ENCODE data around the gene SLAMF9.

Gene SLAMF9

GRCh38 chr1:159987186-159987585, 33.1 kb upstream of the SLAMF9 start:
- DNase-seq (ENCODE audit: low read depth) = no peak
- TF ChIP-seq MAX (IDR thresholded peaks at IDR 0.05; ENCODE audit: low read depth, low read length) (no peak), MYC (IDR thresholded peaks at IDR 0.05; ENCODE audit: low read depth, low read length) (no peak), POLR2A (IDR thresholded peaks at IDR 0.05; ENCODE audit: extremely low read depth, insufficient read length) (no peak)
- TF ChIP-seq, protein P1, sequence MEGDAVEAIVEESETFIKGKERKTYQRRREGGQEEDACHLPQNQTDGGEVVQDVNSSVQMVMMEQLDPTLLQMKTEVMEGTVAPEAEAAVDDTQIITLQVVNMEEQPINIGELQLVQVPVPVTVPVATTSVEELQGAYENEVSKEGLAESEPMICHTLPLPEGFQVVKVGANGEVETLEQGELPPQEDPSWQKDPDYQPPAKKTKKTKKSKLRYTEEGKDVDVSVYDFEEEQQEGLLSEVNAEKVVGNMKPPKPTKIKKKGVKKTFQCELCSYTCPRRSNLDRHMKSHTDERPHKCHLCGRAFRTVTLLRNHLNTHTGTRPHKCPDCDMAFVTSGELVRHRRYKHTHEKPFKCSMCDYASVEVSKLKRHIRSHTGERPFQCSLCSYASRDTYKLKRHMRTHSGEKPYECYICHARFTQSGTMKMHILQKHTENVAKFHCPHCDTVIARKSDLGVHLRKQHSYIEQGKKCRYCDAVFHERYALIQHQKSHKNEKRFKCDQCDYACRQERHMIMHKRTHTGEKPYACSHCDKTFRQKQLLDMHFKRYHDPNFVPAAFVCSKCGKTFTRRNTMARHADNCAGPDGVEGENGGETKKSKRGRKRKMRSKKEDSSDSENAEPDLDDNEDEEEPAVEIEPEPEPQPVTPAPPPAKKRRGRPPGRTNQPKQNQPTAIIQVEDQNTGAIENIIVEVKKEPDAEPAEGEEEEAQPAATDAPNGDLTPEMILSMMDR (IDR thresholded peaks at IDR 0.05; ENCODE audit: low read depth, low read length) = no peak
- no peak overlapping the region for H3K4me3 ChIP-seq (ENCODE audit: low read depth, low read length)

- no peak overlapping the region for H3K4me3 ChIP-seq (ENCODE audit: low read depth, low read length)
- TF ChIP-seq MYC (IDR thresholded peaks at IDR 0.05; ENCODE audit: low read depth, low read length) (no peak), POLR2A (IDR thresholded peaks at IDR 0.05; ENCODE audit: extremely low read depth, insufficient read length) (no peak), MAX (IDR thresholded peaks at IDR 0.05; ENCODE audit: low read depth, low read length) (no peak)
- TF ChIP-seq, protein P1 (IDR thresholded peaks at IDR 0.05; ENCODE audit: low read depth, low read length) = no peak
- no peak for DNase-seq (ENCODE audit: low read depth)
These were observed 32.5 kb upstream of the SLAMF9 start for GRCh38 chr1:159986531-159986930.

- no peak for DNase-seq (ENCODE audit: low read depth)
- TF ChIP-seq POLR2A (IDR thresholded peaks at IDR 0.05; ENCODE audit: extremely low read depth, insufficient read length) (no peak), MAX (IDR thresholded peaks at IDR 0.05; ENCODE audit: low read depth, low read length) (no peak), MYC (IDR thresholded peaks at IDR 0.05; ENCODE audit: low read depth, low read length) (no peak)
- TF ChIP-seq, protein P1 (IDR thresholded peaks at IDR 0.05; ENCODE audit: low read depth, low read length) = no peak
- H3K4me3 ChIP-seq (ENCODE audit: low read depth, low read length) = no peak overlapping the region
These were observed 32.1 kb upstream of the SLAMF9 start for GRCh38 chr1:159986093-159986492.

GRCh38 chr1:159985473-159985872, 31.4 kb upstream of the SLAMF9 start:
- TF ChIP-seq POLR2A (IDR thresholded peaks at IDR 0.05; ENCODE audit: extremely low read depth, insufficient read length) (no peak), MYC (IDR thresholded peaks at IDR 0.05; ENCODE audit: low read depth, low read length) (no peak), MAX (IDR thresholded peaks at IDR 0.05; ENCODE audit: low read depth, low read length) (no peak)
- TF ChIP-seq, protein P1 (IDR thresholded peaks at IDR 0.05; ENCODE audit: low read depth, low read length) = no peak
- no peak for DNase-seq (ENCODE audit: low read depth)
- H3K4me3 ChIP-seq (ENCODE audit: low read depth, low read length) = no peak overlapping the region

- no peak for TF ChIP-seq MAX (IDR thresholded peaks at IDR 0.05; ENCODE audit: low read depth, low read length)
- TF ChIP-seq MYC (IDR thresholded peaks at IDR 0.05; ENCODE audit: low read depth, low read length) = no peak
- TF ChIP-seq POLR2A (IDR thresholded peaks at IDR 0.05; ENCODE audit: extremely low read depth, insufficient read length) = no peak
- TF ChIP-seq, protein P1 (IDR thresholded peaks at IDR 0.05; ENCODE audit: low read depth, low read length) = no peak
- DNase-seq (ENCODE audit: low read depth) = no peak
- H3K4me3 ChIP-seq (ENCODE audit: low read depth, low read length) = no peak overlapping the region
These were observed 29.6 kb upstream of the SLAMF9 start for GRCh38 chr1:159983681-159984080.

DNA sequence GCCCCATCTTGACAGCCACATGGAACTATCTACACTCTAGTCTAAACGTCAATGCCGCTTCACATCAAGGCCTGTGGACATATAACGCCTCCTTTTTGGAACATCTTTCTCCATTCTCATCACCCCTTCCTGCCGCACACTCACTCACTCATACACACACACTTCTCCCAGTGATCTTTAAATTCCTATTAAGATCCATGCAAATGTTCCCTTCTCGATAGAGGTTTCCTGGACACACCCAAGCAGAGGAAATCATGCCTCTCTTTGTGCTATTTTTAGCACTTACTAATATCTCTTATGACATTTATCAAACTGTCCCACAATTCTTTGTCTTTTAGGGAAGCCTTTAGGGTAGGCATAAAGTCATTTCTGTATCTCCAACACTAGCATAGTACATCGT, 28.2 kb upstream of the SLAMF9 start:
- H3K4me3 ChIP-seq (ENCODE audit: low read depth, low read length) = no peak overlapping the region
- DNase-seq (ENCODE audit: low read depth) = no peak
- TF ChIP-seq, protein P1 (IDR thresholded peaks at IDR 0.05; ENCODE audit: low read depth, low read length) = no peak
- no peak for TF ChIP-seq MAX (IDR thresholded peaks at IDR 0.05; ENCODE audit: low read depth, low read length)
- no peak for TF ChIP-seq MYC (IDR thresholded peaks at IDR 0.05; ENCODE audit: low read depth, low read length)
- TF ChIP-seq POLR2A (IDR thresholded peaks at IDR 0.05; ENCODE audit: extremely low read depth, insufficient read length) = no peak
